ENCODE results near the gene CTRL.

The CTRL gene

GRCh38 chr16:67880584-67880983, 51.1 kb downstream of the CTRL start:
- H3K9me3 ChIP-seq (ENCODE audit: control insufficient read depth, low read length), result no peaks in the 10 kb centered on the region
- no peak overlapping the region for H3K4me3 ChIP-seq (ENCODE audit: insufficient read depth, low read depth, low read length, poor library complexity, severe bottlenecking)
- peaks cover 9% of the 10 kb centered on the region for H3K4me1 ChIP-seq (ENCODE audit: control insufficient read depth, insufficient read depth, low read length, poor library complexity, severe bottlenecking)

DNA sequence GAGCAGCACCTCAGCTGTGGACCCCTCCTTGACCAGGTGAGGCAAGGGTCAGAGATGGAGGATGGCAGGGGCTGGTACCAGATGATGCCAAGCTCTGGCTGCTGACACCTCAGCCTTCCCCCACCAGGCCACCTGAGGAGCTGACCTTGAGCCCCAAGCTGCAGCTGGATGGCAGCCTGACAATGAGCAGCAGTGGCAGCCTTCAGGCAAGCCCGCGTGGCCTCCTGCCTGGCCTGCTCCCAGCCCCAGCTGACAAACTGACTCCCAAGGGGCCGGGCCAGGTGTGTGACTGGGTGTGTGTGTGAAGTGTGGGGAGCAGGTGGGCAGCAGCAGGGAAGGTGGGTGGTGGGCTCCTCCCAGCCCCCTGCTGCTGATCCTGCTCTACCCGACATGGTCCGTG, 51.7 kb downstream of the CTRL start:
- DNase-seq, result no peak
- H3K9me3 ChIP-seq (ENCODE audit: control insufficient read depth, low read length), result no peaks in the 10 kb centered on the region
- H3K4me3 ChIP-seq (ENCODE audit: insufficient read depth, low read depth, low read length, poor library complexity, severe bottlenecking), result no peak overlapping the region
- H3K36me3 ChIP-seq (ENCODE audit: control insufficient read depth, insufficient read depth, low read length), result peaks cover 91% of the 10 kb centered on the region
- no peaks in the 10 kb centered on the region for H3K27me3 ChIP-seq (replicated peaks; ENCODE audit: control insufficient read depth, insufficient read depth, low read length, poor library complexity, severe bottlenecking)
- peaks cover 13% of the 10 kb centered on the region for H3K4me1 ChIP-seq (ENCODE audit: control insufficient read depth, insufficient read depth, low read length, poor library complexity, severe bottlenecking)
- no peak overlapping the region for H3K27ac ChIP-seq (ENCODE audit: insufficient read depth, low read length, poor library complexity, severe bottlenecking)

More at GRCh38 chr16:67880584-67880983, 51.1 kb downstream of the CTRL start:
- no peak overlapping the region for H3K27ac ChIP-seq (ENCODE audit: insufficient read depth, low read length, poor library complexity, severe bottlenecking)
- H3K36me3 ChIP-seq (ENCODE audit: control insufficient read depth, insufficient read depth, low read length), result peaks cover 95% of the 10 kb centered on the region
- no peaks in the 10 kb centered on the region for H3K27me3 ChIP-seq (replicated peaks; ENCODE audit: control insufficient read depth, insufficient read depth, low read length, poor library complexity, severe bottlenecking)
- DNase-seq, result no peak
